Neural progenitor cell (in vitro differentiated cells): Measurements from ENCODE around the gene KLHL3.

Experiments
- EZH2 ChIP-seq: fragments of 200-600 bp; sonication (generic); IDR thresholded peaks from 2 replicates; pipeline ENCODE4 v1.6.1; 2017; ENCODE audit warnings: antibody characterized with exemption, mild to moderate bottlenecking, moderate library complexity
- EZH2phosphoT487 ChIP-seq: fragments of 200-600 bp; sonication (generic); IDR thresholded peaks from 2 replicates; pipeline ENCODE4 v1.6.1; 2017; ENCODE audit warnings: antibody characterized with exemption
- TF ChIP-seq, protein P1 (sequence below): fragments of 200-600 bp; sonication (generic); IDR thresholded peaks from 2 replicates; pipeline ENCODE4 v1.5.1; 2017; ENCODE audit warnings: antibody characterized with exemption, mild to moderate bottlenecking

- TF ChIP-seq EZH2phosphoT487 (no peak), EZH2 (no peak)
- TF ChIP-seq, protein P1, sequence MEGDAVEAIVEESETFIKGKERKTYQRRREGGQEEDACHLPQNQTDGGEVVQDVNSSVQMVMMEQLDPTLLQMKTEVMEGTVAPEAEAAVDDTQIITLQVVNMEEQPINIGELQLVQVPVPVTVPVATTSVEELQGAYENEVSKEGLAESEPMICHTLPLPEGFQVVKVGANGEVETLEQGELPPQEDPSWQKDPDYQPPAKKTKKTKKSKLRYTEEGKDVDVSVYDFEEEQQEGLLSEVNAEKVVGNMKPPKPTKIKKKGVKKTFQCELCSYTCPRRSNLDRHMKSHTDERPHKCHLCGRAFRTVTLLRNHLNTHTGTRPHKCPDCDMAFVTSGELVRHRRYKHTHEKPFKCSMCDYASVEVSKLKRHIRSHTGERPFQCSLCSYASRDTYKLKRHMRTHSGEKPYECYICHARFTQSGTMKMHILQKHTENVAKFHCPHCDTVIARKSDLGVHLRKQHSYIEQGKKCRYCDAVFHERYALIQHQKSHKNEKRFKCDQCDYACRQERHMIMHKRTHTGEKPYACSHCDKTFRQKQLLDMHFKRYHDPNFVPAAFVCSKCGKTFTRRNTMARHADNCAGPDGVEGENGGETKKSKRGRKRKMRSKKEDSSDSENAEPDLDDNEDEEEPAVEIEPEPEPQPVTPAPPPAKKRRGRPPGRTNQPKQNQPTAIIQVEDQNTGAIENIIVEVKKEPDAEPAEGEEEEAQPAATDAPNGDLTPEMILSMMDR = no peak
These were observed 5.6 kb downstream of the KLHL3 start for GRCh38 chr5:137730336-137730735.
